Psoas muscle (tissue), 8 donors: ENCODE measurements around the gene CES3. TPM values are rescaled to one million over a fixed set of nuclear protein-coding genes. Genes with fewer than 3 reads are reported as not detected.

Source experiments
- ATAC-seq, 4 donors: fragments of 200-7000 bp; cut with Tn5 transposase; one replicate each; pipeline ENCODE4 v1.9.1; 2020; ENCODE audit warnings: moderate library complexity in 3 of 4, mild to moderate bottlenecking in 2 of 4
- DNase-seq, 2 donors: peaks; one replicate each; pipeline ENCODE4 v3.0.0-alpha.2; 2020
- H3K27ac ChIP-seq: fragments of 200-600 bp; one replicate; pipeline ENCODE4 v1.8.0; 2022
- H3K27me3 ChIP-seq, 3 donors: fragments of 200-600 bp in 1 of 3; one replicate each; pipeline versions ENCODE4 v1.6.1 to v1.8.0; 2013 to 2022; ENCODE audit warnings: low read length in 2 of 3, mild to moderate bottlenecking in 2 of 3, moderate library complexity in 1 of 3; ENCODE audit not compliant: insufficient read depth in 3 of 3
- H3K36me3 ChIP-seq, 2 donors: fragments of 200-600 bp in 1 of 2; one replicate each; pipeline versions ENCODE4 v1.6.1 to v1.8.0; 2013 to 2022; ENCODE audit warnings: low read depth in 1 of 2, mild to moderate bottlenecking in 1 of 2, moderate library complexity in 1 of 2; ENCODE audit not compliant: insufficient read depth in 1 of 2
- H3K4me1 ChIP-seq: fragments of 200-600 bp; one replicate; pipeline ENCODE4 v1.8.0; 2022
- H3K4me3 ChIP-seq: fragments of 200-600 bp; one replicate; pipeline ENCODE4 v1.8.0; 2022; ENCODE audit warnings: mild to moderate bottlenecking
- H3K9me3 ChIP-seq: fragments of 200-600 bp; one replicate; pipeline ENCODE4 v1.8.0; 2022
- CTCF ChIP-seq: fragments of 200-600 bp; IDR thresholded peaks from one replicate; pipeline ENCODE4 v1.8.0; 2022; ENCODE audit warnings: antibody characterized with exemption
- WGBS, 3 donors: extraction: QIAGEN DNeasy Blood & Tissue Kit; methylation state at CpG; one replicate each; pipeline versions ENCODE4 v1.1.6 to v1.1.7; 2013; 5-methylcytosine and 5-hydroxymethylcytosine counted together
- intact Hi-C, 2 donors: fragments of 100-400 bp; cut with DNase I; formaldehyde crosslinking; loops; one replicate each; pipeline versions ENCODE4 v1.11.0 to v1.14.2; 2022
- polyA plus RNA-seq, 3 donors: library from polyadenylated mRNA; stranded (reverse); fragments of 200-250 nt; gene quantifications; one replicate each; pipeline ENCODE4 v1.2.3, GENCODE V29; 2013
- total RNA-seq, 4 donors: library from RNA; stranded (reverse); fragmentation: NEBNext Ultra II Directional in 2 of 4; extraction: Animal tissue kit (Norgen Biotek cat#: 25700) in 2 of 4; gene quantifications; one replicate each; pipeline versions ENCODE4 v1.2.1 to v1.2.4, GENCODE V29; 2021 to 2023
- donor health status: healthy with polysubstance abuse.
- donor health status: DM: no; HTN: no; CAD: no; lungs with moderate emphysema.
- donor health status: Bipolar disorder and iron deficiency.
- donor health status: healthy.
- donor health status: DM: yes; HTN: yes; CAD: no.
- donor health status: DM: no; HTN: no; CAD: no.
- donor health status: DM: no; HTN: no; CAD: no.
- donor health status: DM: yes; HTN: yes; CAD: no.

The CES3 gene
- total and polyA plus RNA-seq, 7 donors, result 0.48 to 15.2 (median 9.7) TPM

DNA sequence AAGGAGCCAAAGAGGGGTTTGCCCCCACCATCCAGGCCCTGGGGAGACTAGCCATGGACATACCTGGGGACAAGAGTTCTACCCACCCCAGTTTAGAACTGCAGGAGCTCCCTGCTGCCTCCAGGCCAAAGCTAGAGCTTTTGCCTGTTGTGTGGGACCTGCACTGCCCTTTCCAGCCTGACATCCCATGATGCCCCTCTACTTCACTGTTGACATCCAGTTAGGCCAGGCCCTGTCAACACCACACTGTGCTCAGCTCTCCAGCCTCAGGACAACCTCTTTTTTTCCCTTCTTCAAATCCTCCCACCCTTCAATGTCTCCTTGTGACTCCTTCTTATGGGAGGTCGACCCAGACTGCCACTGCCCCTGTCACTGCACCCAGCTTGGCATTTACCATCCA, 48.1 kb downstream of the CES3 start:
- H3K4me3 ChIP-seq, result no peak overlapping the region
- TF ChIP-seq CTCF, result no peak
- no peak overlapping the region for H3K27ac ChIP-seq
- no peaks in the 10 kb centered on the region for H3K36me3 ChIP-seq
- H3K27me3 ChIP-seq, result no peaks in the 10 kb centered on the region
- ATAC-seq, result no peak
- WGBS, 3 donors, result 61 to 71% (median 68%) methylated on average over 1 of the region's 1 CpG
- intact Hi-C loops, result no loop called here
- peaks cover 9% of the 10 kb centered on the region for H3K4me1 ChIP-seq
- no peaks in the 10 kb centered on the region for H3K9me3 ChIP-seq
- DNase-seq, result no peak

- Histone ChIP-seq H3K27ac (no peak overlapping the region), H3K27me3 (no peaks in the 10 kb centered on the region), H3K9me3 (no peaks in the 10 kb centered on the region), H3K4me3 (no peak overlapping the region), H3K36me3 (no peaks in the 10 kb centered on the region), H3K4me1 (peaks cover 9% of the 10 kb centered on the region)
- no peak for ATAC-seq
- intact Hi-C loops, result loop anchor here in 1 of 2 donors (10.0 kb wide), 1 partner anchor 94 kb away; the partner anchor contains the start of gene PHAF1
- DNase-seq, result no peak
- TF ChIP-seq CTCF, result no peak
- 95 to 98% (median 97%) methylated on average over 2 of the region's 2 CpGs for WGBS, 3 donors
Observed at GRCh38 chr16:67011274-67011673, 50.2 kb downstream of the CES3 start.

GRCh38 chr16:67013233-67013822, 52.3 kb downstream of the CES3 start:
- Histone ChIP-seq H3K9me3 (no peaks in the 10 kb centered on the region), H3K27me3 (no peaks in the 10 kb centered on the region), H3K4me1 (peaks cover 9% of the 10 kb centered on the region), H3K4me3 (peak overlapping the region; percentile 74), H3K27ac (peak overlapping the region; percentile 58), H3K36me3 (no peaks in the 10 kb centered on the region)
- WGBS, 3 donors, result 3 to 6% (median 5%) methylated on average over 21 of the region's 21 CpGs
- TF ChIP-seq CTCF, result no peak
- no peak for DNase-seq
- intact Hi-C loops, result loop anchor here in 1 of 2 donors (10.0 kb wide), 1 partner anchor 91 kb away; the partner anchor contains the start of gene PHAF1
- no peak for ATAC-seq

DNA sequence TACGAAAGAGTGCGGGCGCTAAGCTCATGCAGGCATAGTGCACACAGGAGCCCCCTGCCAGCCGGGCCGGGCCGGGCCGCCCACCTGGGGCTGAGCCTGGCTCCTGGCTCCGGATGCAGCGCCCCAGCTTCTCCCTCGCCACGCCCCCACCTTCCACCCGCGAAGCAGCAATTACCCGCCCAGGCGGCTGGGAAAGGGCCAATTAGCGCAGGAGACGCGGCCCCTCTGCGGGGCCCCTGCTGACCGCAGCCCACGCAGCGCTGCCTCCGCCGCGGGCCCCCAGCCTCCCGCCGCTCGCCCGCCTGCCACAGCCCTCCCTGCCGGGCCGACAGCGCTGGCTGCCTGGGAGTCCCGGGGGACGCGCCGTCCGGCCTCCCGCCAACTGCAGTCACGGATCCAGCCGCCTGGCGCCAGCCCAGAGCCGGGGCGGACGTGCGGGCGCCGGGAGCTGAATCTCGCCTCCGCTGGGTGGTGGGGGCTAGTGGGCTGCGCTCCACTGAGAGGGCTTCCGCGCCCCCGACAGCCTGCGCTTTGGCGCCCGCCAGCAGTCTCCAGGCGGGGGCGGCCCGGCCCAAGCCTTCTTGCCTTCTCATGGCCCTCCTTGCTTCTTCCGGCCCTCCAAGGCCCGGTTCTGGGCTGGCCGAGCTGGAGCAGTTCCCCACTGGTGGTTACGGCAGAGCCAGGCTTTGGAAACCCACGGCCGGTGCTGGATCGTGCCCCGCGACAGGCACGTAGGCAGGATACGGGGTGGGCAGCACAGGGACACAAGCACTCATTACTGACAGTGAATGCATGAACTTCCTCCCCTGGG, 53.0 kb downstream of the CES3 start:
- Histone ChIP-seq H3K4me3 (peak overlapping the region; percentile 74), H3K27me3 (no peaks in the 10 kb centered on the region), H3K4me1 (peaks cover 9% of the 10 kb centered on the region), H3K36me3 (no peaks in the 10 kb centered on the region), H3K27ac (peak overlapping the region; percentile 58), H3K9me3 (no peaks in the 10 kb centered on the region)
- 2 to 4% (median 2%) methylated on average over 46 to 70 of the region's 70 CpGs for WGBS, 3 donors
- TF ChIP-seq CTCF, result peak; percentile 26
- DNase-seq (peak; percentile 85 to 92), ATAC-seq (peak; percentile 73 to 85 (median 75))
- intact Hi-C loops, result loop anchor here in 1 of 2 donors (10.0 kb wide), 1 partner anchor 91 kb away; the partner anchor contains the start of gene PHAF1
